BJ (cell line): ENCODE results near the gene FHAD1. TPM values are rescaled to one million over a fixed set of nuclear protein-coding genes. Genes with fewer than 3 reads are reported as not detected.

Source experiments
- CTCF ChIA-PET: fragments of 350-600 bp; formaldehyde crosslinking; extraction: SDS; loops from one replicate; lab custom pipeline; 2021; ENCODE audit warnings: antibody characterized with exemption, inconsistent platforms; lab: Yijun Ruan, JAX
- POLR2A ChIA-PET: fragments of 300-600 bp; sonication (Branson Sonifier 250); formaldehyde crosslinking; extraction: SDS; loops from one replicate; lab custom pipeline; 2021; ENCODE audit warnings: antibody characterized with exemption; lab: Charles Lee
- DNase-seq: peaks from one replicate; pipeline ENCODE4 v3.0.0-alpha.2; 2011; ENCODE audit warnings: low read depth
- H3K27me3 ChIP-seq: 2 replicates; pipeline ENCODE4 v1.6.0; 2011; ENCODE audit warnings: low read length; ENCODE audit not compliant: control insufficient read depth, insufficient read depth
- H3K36me3 ChIP-seq: 2 replicates; pipeline ENCODE4 v1.5.1; 2011; ENCODE audit warnings: low read length; ENCODE audit not compliant: control insufficient read depth, insufficient read depth
- H3K4me3 ChIP-seq: 2 replicates; pipeline ENCODE4 v1.5.1; 2011; ENCODE audit warnings: low read depth, mild to moderate bottlenecking, control low read depth, low read length
- polyA plus RNA-seq: library from polyadenylated mRNA; depleted of rRNA; stranded (reverse); fragments of >200 nt; gene quantifications from 2 replicates; pipeline ENCODE4 v1.2.3, GENCODE V29; 2011
- TF ChIP-seq, protein P1 (sequence below): IDR thresholded peaks from 2 replicates; pipeline ENCODE4 v1.5.1; 2011; ENCODE audit warnings: low read depth, mild to moderate bottlenecking, control low read depth, inconsistent platforms, low read length, moderate library complexity; ENCODE audit not compliant: insufficient read depth

The FHAD1 gene
- polyA plus RNA-seq, 1 experiment = not detected

DNA sequence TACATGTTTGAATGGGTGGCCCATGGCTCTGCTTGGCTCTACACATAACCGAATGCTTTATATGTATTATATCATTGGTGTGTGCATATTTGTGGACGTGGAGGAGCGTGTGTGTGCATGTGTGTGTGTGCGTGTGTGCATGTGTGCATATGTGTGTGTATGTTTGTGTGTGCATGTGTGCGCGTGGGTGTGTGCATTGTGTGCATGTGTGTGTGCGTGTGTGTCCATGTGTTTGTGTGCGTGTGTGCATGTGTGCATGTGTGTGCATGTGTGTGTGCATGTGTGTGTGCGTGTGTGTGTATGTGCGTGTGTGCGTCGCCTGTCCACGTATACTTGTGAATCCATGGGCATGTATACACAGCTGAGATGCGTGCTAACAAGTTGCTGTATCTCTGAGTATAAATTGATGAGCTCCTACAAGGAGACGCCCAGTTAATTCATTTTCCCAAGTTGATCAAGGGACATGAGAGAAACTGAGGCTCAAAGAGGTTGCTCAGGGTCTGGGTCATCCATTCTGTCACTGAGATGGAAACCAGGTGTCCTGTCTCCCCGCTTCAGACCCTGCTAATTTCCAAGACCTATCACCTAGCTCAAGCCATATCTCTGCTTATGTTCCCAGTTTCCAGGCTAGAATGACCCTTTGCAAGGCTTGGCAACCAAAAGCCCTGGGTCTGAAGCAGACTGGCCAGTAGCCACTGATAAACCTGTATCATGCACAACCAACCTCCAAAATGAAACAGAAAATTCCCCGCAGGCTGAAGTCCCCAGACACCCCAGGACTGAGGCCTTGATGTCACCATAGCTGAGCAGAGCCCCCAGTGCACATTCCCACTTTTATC, 188.4 kb downstream of the FHAD1 start:
- Histone ChIP-seq H3K36me3 (no peaks in the 10 kb centered on the region; the same call in 1 of the 2 replicates), H3K27me3 (no peaks in the 10 kb centered on the region), H3K4me3 (no peak overlapping the region)
- ChIA-PET CTCF (interaction anchor here (1.0 to 13.1 kb wide), 4 partner anchors 19 to 130 kb away, joined by 3 to 242 read pairs (median 4); no protein-coding TSS in a partner anchor), POLR2A (no interaction called here)
- TF ChIP-seq, protein P1, sequence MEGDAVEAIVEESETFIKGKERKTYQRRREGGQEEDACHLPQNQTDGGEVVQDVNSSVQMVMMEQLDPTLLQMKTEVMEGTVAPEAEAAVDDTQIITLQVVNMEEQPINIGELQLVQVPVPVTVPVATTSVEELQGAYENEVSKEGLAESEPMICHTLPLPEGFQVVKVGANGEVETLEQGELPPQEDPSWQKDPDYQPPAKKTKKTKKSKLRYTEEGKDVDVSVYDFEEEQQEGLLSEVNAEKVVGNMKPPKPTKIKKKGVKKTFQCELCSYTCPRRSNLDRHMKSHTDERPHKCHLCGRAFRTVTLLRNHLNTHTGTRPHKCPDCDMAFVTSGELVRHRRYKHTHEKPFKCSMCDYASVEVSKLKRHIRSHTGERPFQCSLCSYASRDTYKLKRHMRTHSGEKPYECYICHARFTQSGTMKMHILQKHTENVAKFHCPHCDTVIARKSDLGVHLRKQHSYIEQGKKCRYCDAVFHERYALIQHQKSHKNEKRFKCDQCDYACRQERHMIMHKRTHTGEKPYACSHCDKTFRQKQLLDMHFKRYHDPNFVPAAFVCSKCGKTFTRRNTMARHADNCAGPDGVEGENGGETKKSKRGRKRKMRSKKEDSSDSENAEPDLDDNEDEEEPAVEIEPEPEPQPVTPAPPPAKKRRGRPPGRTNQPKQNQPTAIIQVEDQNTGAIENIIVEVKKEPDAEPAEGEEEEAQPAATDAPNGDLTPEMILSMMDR = no peak
- no peak for DNase-seq

DNA sequence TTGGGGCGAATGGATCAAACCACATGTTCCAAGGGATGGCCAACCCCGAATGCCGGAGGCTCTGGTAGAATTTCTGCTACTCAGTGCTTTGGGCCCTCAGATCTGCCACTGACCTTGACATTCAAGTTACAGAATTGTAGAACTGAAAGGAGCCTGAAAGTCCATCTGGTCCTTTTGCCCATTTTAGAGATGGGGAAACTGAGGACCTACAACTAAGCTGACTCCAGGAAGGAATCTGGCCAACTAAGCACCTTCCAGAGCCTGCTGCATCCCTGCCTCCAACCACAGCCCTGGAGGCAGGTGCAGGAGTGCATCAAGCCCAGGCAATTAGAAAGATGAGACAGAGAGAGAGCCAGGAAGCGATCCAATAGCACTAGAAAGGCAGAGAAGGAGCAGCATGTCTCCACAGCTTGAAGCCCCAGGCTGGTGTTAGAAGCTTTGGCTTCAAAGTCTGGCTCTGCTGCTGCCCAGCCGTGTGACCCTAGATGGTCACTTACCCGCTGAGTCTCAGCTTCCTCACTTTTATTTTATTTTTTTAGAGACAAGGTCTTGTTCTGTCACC, 189.9 kb downstream of the FHAD1 start:
- Histone ChIP-seq H3K4me3 (no peak overlapping the region), H3K36me3 (no peaks in the 10 kb centered on the region; the same call in 1 of the 2 replicates), H3K27me3 (no peaks in the 10 kb centered on the region)
- ChIA-PET CTCF (interaction anchor here (0.7 to 2.7 kb wide), 3 partner anchors 44 to 132 kb away, joined by 3 to 16 read pairs (median 3); no protein-coding TSS in a partner anchor), POLR2A (no interaction called here)
- TF ChIP-seq, protein P1 = no peak
- DNase-seq = no peak

DNA sequence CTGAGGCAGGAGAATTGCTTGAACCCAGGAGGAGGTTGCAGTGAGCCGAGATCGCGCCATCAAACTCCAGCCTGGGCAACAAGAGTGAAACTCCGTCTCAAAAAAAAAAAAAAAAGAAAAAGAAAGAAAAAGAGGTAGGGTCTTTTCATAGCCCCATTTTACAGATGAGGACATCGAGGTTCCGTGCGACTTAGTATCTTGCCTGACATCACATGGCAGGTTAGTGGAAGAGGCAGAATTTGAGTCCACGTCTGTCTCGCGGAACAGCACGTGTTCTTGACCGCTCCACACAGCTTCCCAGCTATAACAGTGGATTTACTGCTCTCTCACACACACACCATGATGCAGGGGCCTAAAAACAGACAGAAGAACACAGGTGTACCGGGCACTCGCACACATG, 192.3 kb downstream of the FHAD1 start:
- POLR2A ChIA-PET = no interaction called here
- H3K4me3 ChIP-seq = no peak overlapping the region
- CTCF ChIA-PET = interaction anchor here (2.7 kb wide), 1 partner anchor 115 kb away, joined by 16 read pairs; no protein-coding TSS in a partner anchor

DNA sequence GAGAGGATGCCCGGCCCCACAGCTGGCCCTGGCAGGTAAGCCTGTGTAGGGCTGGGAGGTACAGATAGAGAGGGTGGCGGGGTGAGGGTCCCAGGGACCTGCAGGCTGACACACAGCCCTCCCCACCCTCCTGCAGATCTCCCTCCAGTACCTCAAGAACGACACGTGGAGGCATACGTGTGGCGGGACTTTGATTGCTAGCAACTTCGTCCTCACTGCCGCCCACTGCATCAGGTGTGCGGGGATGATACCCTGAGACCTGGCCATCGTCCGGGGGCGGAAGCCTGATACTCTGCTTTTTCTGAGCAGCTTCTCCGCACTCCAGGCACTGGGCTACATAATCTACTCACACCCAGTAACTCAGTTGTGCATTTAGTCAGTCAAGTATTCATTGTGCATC, 193.3 kb downstream of the FHAD1 start:
- ChIA-PET POLR2A (no interaction called here), CTCF (no interaction called here)
- peaks cover 5% of the 10 kb centered on the region; the same call in 1 of the 2 replicates for H3K27me3 ChIP-seq
- TF ChIP-seq, protein P1 = no peak
- no peak for DNase-seq
- no peaks in the 10 kb centered on the region; the same call in 1 of the 2 replicates for H3K36me3 ChIP-seq
- H3K4me3 ChIP-seq = no peak overlapping the region

More for the DNA sequence above, 192.3 kb downstream of the FHAD1 start:
- H3K36me3 ChIP-seq = no peaks in the 10 kb centered on the region; the same call in 1 of the 2 replicates
- no peak for DNase-seq
- H3K27me3 ChIP-seq = peaks cover 5% of the 10 kb centered on the region; the same call in 1 of the 2 replicates
- TF ChIP-seq, protein P1 = no peak

DNA sequence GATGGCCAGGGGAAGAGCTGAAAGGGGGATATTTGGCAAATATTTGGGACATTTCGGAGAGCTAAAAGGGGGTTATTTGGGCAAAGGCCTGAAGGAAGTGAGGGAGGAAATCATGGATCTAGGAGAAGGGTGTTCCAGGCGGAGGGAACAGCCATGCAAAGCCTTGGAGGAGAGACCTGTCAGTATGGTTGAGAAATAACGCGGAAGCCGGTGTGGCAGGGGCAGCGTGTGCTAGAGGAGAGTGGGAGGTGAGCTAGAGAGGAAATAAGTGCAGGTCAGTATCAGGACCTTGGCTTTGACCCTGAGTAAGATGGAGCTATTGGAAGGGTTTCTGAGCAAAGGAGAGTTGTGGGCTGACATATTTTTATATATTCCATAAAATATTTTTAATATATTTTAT, 194.2 kb downstream of the FHAD1 start:
- DNase-seq = no peak
- Histone ChIP-seq H3K27me3 (peaks cover 6% of the 10 kb centered on the region; the same call in 1 of the 2 replicates), H3K4me3 (no peak overlapping the region), H3K36me3 (no peaks in the 10 kb centered on the region; the same call in 1 of the 2 replicates)
- TF ChIP-seq, protein P1 = no peak
- ChIA-PET POLR2A (no interaction called here), CTCF (interaction anchor here (1.0 to 1.4 kb wide), 3 partner anchors 8 to 118 kb away, joined by 3 to 4 read pairs (median 3); no protein-coding TSS in a partner anchor)
